Gastroesophageal sphincter (tissue), 4 donors: ENCODE results near the gene KCNF1. TPM values are rescaled to one million over a fixed set of nuclear protein-coding genes. Genes with fewer than 3 reads are reported as not detected.

ENCODE experiments used
- ATAC-seq: fragments of 150-250 bp; one replicate; pipeline ENCODE4 v1.9.1; 2016; ENCODE audit warnings: mild to moderate bottlenecking, moderate library complexity
- H3K27ac ChIP-seq, 4 donors: fragments of 200-600 bp; sonication (generic) in 3 of 4; 1 replicate in 3 of 4; 2 replicates in 1 of 4; pipeline ENCODE4 v1.5.1; 2016 to 2019
- H3K27me3 ChIP-seq: fragments of 200-600 bp; sonication (generic); one replicate; pipeline ENCODE4 v1.5.1; 2019
- H3K36me3 ChIP-seq, 2 donors: fragments of 200-600 bp; sonication (generic); one replicate each; pipeline ENCODE4 v1.5.1; 2019; ENCODE audit warnings: control low read depth in 1 of 2
- H3K4me1 ChIP-seq, 3 donors: fragments of 200-600 bp; sonication (generic); 1 replicate in 2 of 3; 2 replicates in 1 of 3; pipeline ENCODE4 v1.5.1; 2016 to 2019; ENCODE audit warnings: control low read depth in 2 of 3
- H3K4me3 ChIP-seq, 2 donors: fragments of 200-600 bp; sonication (generic); one replicate each; pipeline ENCODE4 v1.5.1; 2019; ENCODE audit warnings: mild to moderate bottlenecking in 1 of 2, moderate library complexity in 1 of 2
- H3K9me3 ChIP-seq, 3 donors: fragments of 200-600 bp; sonication (generic); one replicate each; pipeline ENCODE4 v1.5.1; 2017 to 2019; ENCODE audit warnings: control low read depth in 2 of 3
- EP300 ChIP-seq: sonication (generic); formaldehyde crosslinking; IDR thresholded peaks from one replicate; pipeline ENCODE4 v1.6.1; 2017; ENCODE audit warnings: antibody characterized with exemption, mild to moderate bottlenecking
- POLR2A ChIP-seq, 2 donors: fragments of 450-650 bp; IDR thresholded peaks; one replicate each; pipeline ENCODE4 v1.6.1; 2017; ENCODE audit warnings: antibody characterized with exemption in 2 of 2, mild to moderate bottlenecking in 2 of 2, moderate library complexity in 1 of 2
- POLR2AphosphoS5 ChIP-seq: sonication (generic); formaldehyde crosslinking; IDR thresholded peaks from one replicate; pipeline ENCODE4 v1.6.1; 2017; ENCODE audit warnings: antibody characterized with exemption
- WGBS, 2 donors: methylation state at CpG; one replicate each; pipeline ENCODE4 v1.1.5; 2018; ENCODE audit warnings: low coverage in 1 of 2; 5-methylcytosine and 5-hydroxymethylcytosine counted together
- total RNA-seq, 4 donors: library from RNA; depleted of rRNA; stranded (reverse); fragments of >200 nt; gene quantifications; one replicate each; pipeline ENCODE4 v1.1.0, GENCODE V29; 2016
- TF ChIP-seq, protein P1 (sequence below), 4 experiments: fragments of 200-600 bp in 2 of 4; fragments of 450-650 bp in 2 of 4; sonication (generic) in 1 of 4; IDR thresholded peaks; one replicate each; pipeline ENCODE4 v1.5.1; 2017 to 2019; ENCODE audit warnings: antibody characterized with exemption in 4 of 4, mild to moderate bottlenecking in 2 of 4, moderate library complexity in 2 of 4

KCNF1 gene
- total RNA-seq, 4 donors from 2014 or later: 6.1 to 47.7 (median 29.1) TPM; not detected in 1

DNA sequence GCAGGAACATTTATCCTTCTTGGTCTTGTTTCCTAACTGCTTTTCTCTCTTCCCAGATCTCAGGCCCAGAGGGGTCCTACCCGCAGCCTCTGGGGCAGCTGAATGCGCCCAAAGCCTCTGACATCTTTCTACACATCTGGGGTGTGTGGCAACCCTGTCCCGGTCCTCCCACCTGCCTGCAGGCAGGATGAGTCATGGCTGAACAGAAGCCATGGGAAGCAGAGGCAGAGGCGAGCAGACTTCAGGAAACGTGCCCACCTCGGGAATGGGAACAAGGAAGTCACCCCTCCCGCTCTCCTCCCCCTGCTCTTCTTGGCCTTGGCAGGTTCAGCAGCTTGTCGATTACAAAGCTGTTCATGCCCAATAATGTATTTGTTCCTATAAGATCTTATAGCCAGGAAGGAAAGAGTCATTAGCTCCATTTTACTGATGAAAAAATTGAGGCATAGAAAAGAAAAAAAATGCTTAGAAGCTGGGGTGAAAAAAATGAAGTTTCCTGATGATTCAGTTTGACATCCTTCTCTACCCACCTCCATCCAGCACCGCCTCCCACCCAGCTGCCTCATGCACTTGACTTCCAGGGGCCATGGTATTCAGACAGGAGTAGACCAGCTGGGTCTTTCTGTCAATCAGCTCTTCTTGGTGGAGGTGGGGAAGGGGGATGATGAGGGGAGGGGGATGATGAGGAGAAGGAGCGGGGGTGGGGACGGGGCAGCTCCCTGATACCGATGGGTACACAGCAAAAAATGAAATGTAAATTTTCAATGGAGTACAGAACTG is 10.4 kb upstream of the KCNF1 start:
- Histone ChIP-seq H3K9me3 (no peaks in the 10 kb centered on the region), H3K4me3 (no peak overlapping the region), H3K36me3 (no peaks in the 10 kb centered on the region), H3K27me3 (peaks cover 4% of the 10 kb centered on the region), H3K4me1 (no peaks in the 10 kb centered on the region), H3K27ac (no peak overlapping the region)
- no peak for ATAC-seq
- WGBS, 2 donors: 70 to 80% methylated on average over 2 to 8 of the region's 12 CpGs
- TF ChIP-seq, protein P1, sequence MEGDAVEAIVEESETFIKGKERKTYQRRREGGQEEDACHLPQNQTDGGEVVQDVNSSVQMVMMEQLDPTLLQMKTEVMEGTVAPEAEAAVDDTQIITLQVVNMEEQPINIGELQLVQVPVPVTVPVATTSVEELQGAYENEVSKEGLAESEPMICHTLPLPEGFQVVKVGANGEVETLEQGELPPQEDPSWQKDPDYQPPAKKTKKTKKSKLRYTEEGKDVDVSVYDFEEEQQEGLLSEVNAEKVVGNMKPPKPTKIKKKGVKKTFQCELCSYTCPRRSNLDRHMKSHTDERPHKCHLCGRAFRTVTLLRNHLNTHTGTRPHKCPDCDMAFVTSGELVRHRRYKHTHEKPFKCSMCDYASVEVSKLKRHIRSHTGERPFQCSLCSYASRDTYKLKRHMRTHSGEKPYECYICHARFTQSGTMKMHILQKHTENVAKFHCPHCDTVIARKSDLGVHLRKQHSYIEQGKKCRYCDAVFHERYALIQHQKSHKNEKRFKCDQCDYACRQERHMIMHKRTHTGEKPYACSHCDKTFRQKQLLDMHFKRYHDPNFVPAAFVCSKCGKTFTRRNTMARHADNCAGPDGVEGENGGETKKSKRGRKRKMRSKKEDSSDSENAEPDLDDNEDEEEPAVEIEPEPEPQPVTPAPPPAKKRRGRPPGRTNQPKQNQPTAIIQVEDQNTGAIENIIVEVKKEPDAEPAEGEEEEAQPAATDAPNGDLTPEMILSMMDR (IDR thresholded peaks at IDR 0.05): no peak
- TF ChIP-seq POLR2AphosphoS5 (no peak), POLR2A (IDR thresholded peaks at IDR 0.05) (no peak), EP300 (no peak)

DNA sequence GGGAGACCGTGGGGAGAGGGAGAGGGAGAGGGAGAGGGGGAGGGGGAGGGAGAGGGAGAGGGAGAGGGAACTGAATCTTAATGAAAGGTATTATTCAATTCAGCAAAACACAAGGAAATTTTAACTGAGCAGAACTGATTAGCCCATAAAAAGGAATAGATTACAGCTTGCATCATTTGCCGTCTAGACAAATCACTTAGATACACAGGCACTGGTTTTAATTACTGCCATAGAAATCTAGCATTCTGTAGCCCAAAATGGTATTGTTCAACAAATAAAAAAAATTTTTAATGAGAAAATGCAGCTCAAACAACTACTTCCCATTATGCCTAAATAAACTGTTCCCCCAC is 7.9 kb upstream of the KCNF1 start:
- Histone ChIP-seq H3K4me1 (no peaks in the 10 kb centered on the region), H3K9me3 (no peaks in the 10 kb centered on the region), H3K36me3 (no peaks in the 10 kb centered on the region), H3K27me3 (peaks cover 4% of the 10 kb centered on the region), H3K27ac (no peak overlapping the region), H3K4me3 (no peak overlapping the region)
- no peak for TF ChIP-seq POLR2AphosphoS5
- TF ChIP-seq, protein P1 (IDR thresholded peaks at IDR 0.05): no peak
- TF ChIP-seq EP300: no peak
- TF ChIP-seq POLR2A (IDR thresholded peaks at IDR 0.05): no peak
- 49 to 83% methylated on average over 1 to 2 of the region's 2 CpGs for WGBS, 2 donors
- no peak for ATAC-seq

DNA sequence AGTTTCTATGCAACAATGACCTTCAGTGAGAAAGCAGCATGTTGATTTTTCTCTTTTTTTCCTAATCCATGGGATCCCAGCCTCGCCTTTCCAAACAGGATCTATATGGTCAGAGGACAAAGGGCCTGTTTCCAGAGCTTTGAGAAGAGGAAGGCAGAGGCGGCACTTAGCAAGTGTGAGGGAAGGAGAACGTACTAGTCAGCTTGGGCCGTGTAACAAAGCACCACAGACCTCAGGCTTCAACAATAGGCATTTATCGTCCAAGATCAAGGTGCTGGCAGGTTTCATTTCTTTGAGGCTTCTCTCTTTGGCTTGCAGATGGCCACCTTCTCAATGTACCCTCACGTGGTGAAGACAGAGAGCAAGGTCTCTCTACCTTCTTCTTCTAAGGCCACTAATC is 7.3 kb upstream of the KCNF1 start:
- no peak overlapping the region for H3K27ac ChIP-seq
- 33 to 85% methylated on average over 1 to 4 of the region's 6 CpGs for WGBS, 2 donors
- peaks cover 4% of the 10 kb centered on the region for H3K27me3 ChIP-seq
- no peaks in the 10 kb centered on the region for H3K36me3 ChIP-seq
- no peaks in the 10 kb centered on the region for H3K9me3 ChIP-seq
- no peaks in the 10 kb centered on the region for H3K4me1 ChIP-seq
- H3K4me3 ChIP-seq: no peak overlapping the region
- ATAC-seq: no peak
- TF ChIP-seq EP300 (no peak), POLR2A (IDR thresholded peaks at IDR 0.05) (no peak), POLR2AphosphoS5 (no peak)
- TF ChIP-seq, protein P1 (IDR thresholded peaks at IDR 0.05): no peak

DNA sequence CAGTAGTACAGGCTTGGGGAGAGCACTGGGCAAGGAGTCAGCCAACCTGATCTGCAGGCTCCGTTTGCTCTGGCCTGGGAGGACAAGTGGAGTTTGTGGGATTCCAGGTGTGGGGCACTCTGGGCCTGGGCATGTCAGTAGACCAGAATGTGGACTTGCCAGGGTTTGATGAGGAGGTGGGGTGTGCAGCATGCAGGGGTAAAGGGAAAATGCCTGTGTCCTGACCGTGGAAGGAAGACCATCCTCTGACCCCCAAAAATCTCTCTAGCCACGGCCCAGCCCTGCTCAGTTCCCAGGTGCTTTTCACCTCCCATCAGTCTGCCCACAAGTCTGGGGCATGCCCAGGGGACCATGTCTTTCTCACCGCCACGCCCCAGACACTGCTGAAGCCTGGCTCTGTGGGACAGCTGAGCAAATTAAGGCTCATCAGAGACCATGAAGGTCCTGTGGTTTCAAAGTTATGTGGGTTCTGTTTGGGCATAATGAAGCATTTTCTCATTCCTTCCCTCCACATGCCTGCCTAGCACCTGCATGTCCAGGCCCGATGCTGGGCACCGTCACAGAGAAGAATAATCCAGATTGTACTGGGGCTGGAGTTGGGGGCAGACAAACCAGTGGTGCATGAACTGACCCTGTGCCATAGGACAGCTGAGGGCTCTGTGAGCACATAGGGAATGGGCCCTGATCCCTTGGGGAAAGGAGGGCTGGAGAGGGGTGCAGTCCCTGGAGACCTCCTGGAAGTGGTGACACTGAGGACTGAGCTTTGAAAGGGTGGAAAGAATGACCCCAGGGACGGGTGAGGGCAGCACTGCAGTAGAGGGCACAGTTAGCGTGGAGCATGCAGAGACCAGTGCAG is 6.5 kb upstream of the KCNF1 start:
- no peak overlapping the region for H3K4me3 ChIP-seq
- H3K4me1 ChIP-seq: no peaks in the 10 kb centered on the region
- no peak for ATAC-seq
- H3K9me3 ChIP-seq: no peaks in the 10 kb centered on the region
- H3K27me3 ChIP-seq: peaks cover 4% of the 10 kb centered on the region
- no peaks in the 10 kb centered on the region for H3K36me3 ChIP-seq
- H3K27ac ChIP-seq: no peak overlapping the region
- TF ChIP-seq EP300: no peak
- TF ChIP-seq, protein P1 (IDR thresholded peaks at IDR 0.05): no peak
- TF ChIP-seq POLR2A (IDR thresholded peaks at IDR 0.05): no peak
- TF ChIP-seq POLR2AphosphoS5: no peak
- WGBS, 2 donors: 83 to 97% methylated on average over 3 to 6 of the region's 9 CpGs
